Neural progenitor cell (in vitro differentiated cells): Measurements from ENCODE around the gene GMDS. TPM values are rescaled to one million over a fixed set of nuclear protein-coding genes. Genes with fewer than 3 reads are reported as not detected.

Source experiments
- DNase-seq: peaks from one replicate; pipeline ENCODE4 v3.0.0-alpha.2; 2016; ENCODE audit warnings: low spot score
- H2AFZ ChIP-seq: fragments of 200-600 bp; sonication (generic); replicated peaks from 2 replicates; pipeline ENCODE4 v1.6.1; 2016; ENCODE audit warnings: antibody characterized with exemption
- H3F3A ChIP-seq: fragments of 200-600 bp; sonication (generic); 2 replicates; pipeline ENCODE4 v1.6.1; 2016; ENCODE audit warnings: antibody characterized with exemption, low read depth
- H3K27ac ChIP-seq: fragments of 200-600 bp; sonication (generic); 2 replicates; pipeline ENCODE4 v1.5.1; 2016; ENCODE audit warnings: mild to moderate bottlenecking
- H3K27me3 ChIP-seq: fragments of 200-600 bp; sonication (generic); 2 replicates; pipeline ENCODE4 v1.6.1; 2016; ENCODE audit warnings: mild to moderate bottlenecking, moderate library complexity
- H3K36me3 ChIP-seq: fragments of 200-600 bp; sonication (generic); 2 replicates; pipeline ENCODE4 v1.5.1; 2016
- H3K4me1 ChIP-seq: fragments of 200-600 bp; sonication (generic); 2 replicates; pipeline ENCODE4 v1.6.1; 2016; ENCODE audit warnings: mixed run types
- H3K4me2 ChIP-seq: fragments of 200-600 bp; sonication (generic); 2 replicates; pipeline ENCODE4 v1.6.1; 2016
- H3K4me3 ChIP-seq: fragments of 200-600 bp; sonication (generic); 2 replicates; pipeline ENCODE4 v1.5.1; 2016
- H3K79me2 ChIP-seq: fragments of 200-600 bp; sonication (generic); 2 replicates; pipeline ENCODE4 v1.6.1; 2016; ENCODE audit warnings: low read depth
- H3K9ac ChIP-seq: fragments of 200-600 bp; sonication (generic); 2 replicates; pipeline ENCODE4 v1.6.1; 2016
- H3K9me3 ChIP-seq: fragments of 200-600 bp; sonication (generic); 2 replicates; pipeline ENCODE4 v1.5.1; 2016; ENCODE audit warnings: low read depth
- H4K20me1 ChIP-seq: fragments of 200-600 bp; sonication (generic); 2 replicates; pipeline ENCODE4 v1.6.1; 2016; ENCODE audit warnings: low read depth
- H3K27ac Mint-ChIP-seq: 3 replicates; pipeline ENCODE4 v1.8.0; 2021; ENCODE audit warnings: mixed read lengths
- H3K27me3 Mint-ChIP-seq: 2 replicates; pipeline ENCODE4 v1.8.0; 2022; ENCODE audit warnings: low read depth, mild to moderate bottlenecking, inconsistent platforms, moderate library complexity, mixed read lengths; ENCODE audit not compliant: insufficient read depth
- H3K36me3 Mint-ChIP-seq: 3 replicates; pipeline ENCODE4 v1.8.0; 2021; ENCODE audit warnings: mixed read lengths
- H3K4me1 Mint-ChIP-seq: 3 replicates; pipeline ENCODE4 v1.8.0; 2021; ENCODE audit warnings: mixed read lengths
- H3K4me3 Mint-ChIP-seq: 3 replicates; pipeline ENCODE4 v1.8.0; 2021; ENCODE audit warnings: mild to moderate bottlenecking, moderate library complexity, mixed read lengths
- H3K9me3 Mint-ChIP-seq: 3 replicates; pipeline ENCODE4 v1.8.0; 2020; ENCODE audit warnings: mixed read lengths
- EZH2 ChIP-seq: fragments of 200-600 bp; sonication (generic); IDR thresholded peaks from 2 replicates; pipeline ENCODE4 v1.6.1; 2017; ENCODE audit warnings: antibody characterized with exemption, mild to moderate bottlenecking, moderate library complexity
- EZH2phosphoT487 ChIP-seq: fragments of 200-600 bp; sonication (generic); IDR thresholded peaks from 2 replicates; pipeline ENCODE4 v1.6.1; 2017; ENCODE audit warnings: antibody characterized with exemption
- total RNA-seq: library from RNA; depleted of rRNA; stranded (reverse); fragments of >200 nt; gene quantifications from 2 replicates; pipeline ENCODE4 v1.2.3, GENCODE V29; 2015; ENCODE audit warnings: low replicate concordance
- TF ChIP-seq, protein P1 (sequence below): fragments of 200-600 bp; sonication (generic); IDR thresholded peaks from 2 replicates; pipeline ENCODE4 v1.5.1; 2017; ENCODE audit warnings: antibody characterized with exemption, mild to moderate bottlenecking

GMDS gene
- total RNA-seq, 1 donor from 2014 or later = 22.6 TPM

DNA sequence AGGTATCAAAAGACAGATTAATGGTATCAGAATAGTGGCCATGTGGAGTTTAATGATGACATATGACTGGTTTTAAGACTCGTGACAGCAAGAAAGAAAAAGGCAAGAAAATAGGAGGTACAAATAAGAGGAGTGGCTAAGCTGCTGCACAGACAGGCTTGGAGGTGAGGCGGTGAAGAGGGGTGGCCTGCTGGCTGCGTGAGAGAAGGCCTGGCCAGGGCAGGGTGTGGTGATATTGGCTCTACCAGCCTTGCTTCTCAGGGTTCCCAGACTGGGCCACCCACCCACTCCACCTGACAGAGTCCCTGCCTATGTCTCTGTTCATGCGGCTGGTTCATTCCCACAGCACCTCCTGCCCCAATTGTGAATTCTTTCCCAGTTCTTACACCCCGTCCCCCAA is 529.0 kb downstream of the GMDS start:
- Histone ChIP-seq H3K4me3 (no peak overlapping the region), H3K9me3 (no peaks in the 10 kb centered on the region), H3K36me3 (no peaks in the 10 kb centered on the region), H3K4me2 (no peak overlapping the region), H3F3A (peaks cover 19% of the 10 kb centered on the region), H3K9ac (no peak overlapping the region), H2AFZ (no peak overlapping the region), H3K4me1 (peaks cover 35% of the 10 kb centered on the region), H4K20me1 (no peaks in the 10 kb centered on the region), H3K27me3 (no peaks in the 10 kb centered on the region), H3K79me2 (no peaks in the 10 kb centered on the region), H3K27ac (no peak overlapping the region)
- Mint-ChIP-seq H3K4me1 (peaks cover 45% of the 10 kb centered on the region), H3K4me3 (no peak overlapping the region), H3K9me3 (no peaks in the 10 kb centered on the region), H3K27ac (no peak overlapping the region), H3K36me3 (no peaks in the 10 kb centered on the region), H3K27me3 (peaks cover 5% of the 10 kb centered on the region)
- DNase-seq = no peak
- no peak for TF ChIP-seq EZH2phosphoT487

DNA sequence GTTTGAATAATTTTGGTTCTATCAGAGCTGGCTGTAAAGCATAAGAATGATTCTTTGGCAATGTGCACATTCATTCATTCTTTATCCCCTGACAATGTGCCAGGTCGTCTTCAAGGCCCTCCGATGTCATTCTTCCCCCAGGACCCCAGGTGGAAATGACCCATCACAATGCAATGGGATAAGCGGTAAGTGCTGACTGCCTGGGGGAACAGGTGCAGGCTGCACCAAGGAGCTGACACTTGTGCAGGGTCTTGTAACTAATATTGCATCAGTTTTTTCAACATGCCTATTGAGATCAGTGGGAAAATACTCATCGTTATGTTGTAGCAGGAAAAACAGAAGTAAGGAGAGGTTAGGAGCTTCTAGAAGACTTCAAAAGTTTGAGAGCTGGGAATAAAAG is 530.1 kb downstream of the GMDS start:
- no peak overlapping the region for H2AFZ ChIP-seq
- TF ChIP-seq EZH2phosphoT487 (no peak), EZH2 (no peak)
- TF ChIP-seq, protein P1, sequence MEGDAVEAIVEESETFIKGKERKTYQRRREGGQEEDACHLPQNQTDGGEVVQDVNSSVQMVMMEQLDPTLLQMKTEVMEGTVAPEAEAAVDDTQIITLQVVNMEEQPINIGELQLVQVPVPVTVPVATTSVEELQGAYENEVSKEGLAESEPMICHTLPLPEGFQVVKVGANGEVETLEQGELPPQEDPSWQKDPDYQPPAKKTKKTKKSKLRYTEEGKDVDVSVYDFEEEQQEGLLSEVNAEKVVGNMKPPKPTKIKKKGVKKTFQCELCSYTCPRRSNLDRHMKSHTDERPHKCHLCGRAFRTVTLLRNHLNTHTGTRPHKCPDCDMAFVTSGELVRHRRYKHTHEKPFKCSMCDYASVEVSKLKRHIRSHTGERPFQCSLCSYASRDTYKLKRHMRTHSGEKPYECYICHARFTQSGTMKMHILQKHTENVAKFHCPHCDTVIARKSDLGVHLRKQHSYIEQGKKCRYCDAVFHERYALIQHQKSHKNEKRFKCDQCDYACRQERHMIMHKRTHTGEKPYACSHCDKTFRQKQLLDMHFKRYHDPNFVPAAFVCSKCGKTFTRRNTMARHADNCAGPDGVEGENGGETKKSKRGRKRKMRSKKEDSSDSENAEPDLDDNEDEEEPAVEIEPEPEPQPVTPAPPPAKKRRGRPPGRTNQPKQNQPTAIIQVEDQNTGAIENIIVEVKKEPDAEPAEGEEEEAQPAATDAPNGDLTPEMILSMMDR = no peak
- H3K9me3 Mint-ChIP-seq = no peaks in the 10 kb centered on the region
- no peak overlapping the region for H3K4me2 ChIP-seq
- DNase-seq = no peak
- no peak overlapping the region for H3K27ac ChIP-seq
- no peak overlapping the region for H3K9ac ChIP-seq
- no peaks in the 10 kb centered on the region for H4K20me1 ChIP-seq
- no peaks in the 10 kb centered on the region for H3K79me2 ChIP-seq
- no peak overlapping the region for H3K4me3 Mint-ChIP-seq
- peaks cover 7% of the 10 kb centered on the region for H3K27me3 Mint-ChIP-seq
- H3K36me3 Mint-ChIP-seq = no peaks in the 10 kb centered on the region
- H3K4me3 ChIP-seq = no peak overlapping the region
- no peaks in the 10 kb centered on the region for H3K27me3 ChIP-seq
- H3K4me1 Mint-ChIP-seq = peaks cover 35% of the 10 kb centered on the region
- H3K9me3 ChIP-seq = no peaks in the 10 kb centered on the region
- peaks cover 27% of the 10 kb centered on the region for H3K4me1 ChIP-seq
- no peak overlapping the region for H3K27ac Mint-ChIP-seq
- no peaks in the 10 kb centered on the region for H3K36me3 ChIP-seq
- H3F3A ChIP-seq = peaks cover 9% of the 10 kb centered on the region

DNA sequence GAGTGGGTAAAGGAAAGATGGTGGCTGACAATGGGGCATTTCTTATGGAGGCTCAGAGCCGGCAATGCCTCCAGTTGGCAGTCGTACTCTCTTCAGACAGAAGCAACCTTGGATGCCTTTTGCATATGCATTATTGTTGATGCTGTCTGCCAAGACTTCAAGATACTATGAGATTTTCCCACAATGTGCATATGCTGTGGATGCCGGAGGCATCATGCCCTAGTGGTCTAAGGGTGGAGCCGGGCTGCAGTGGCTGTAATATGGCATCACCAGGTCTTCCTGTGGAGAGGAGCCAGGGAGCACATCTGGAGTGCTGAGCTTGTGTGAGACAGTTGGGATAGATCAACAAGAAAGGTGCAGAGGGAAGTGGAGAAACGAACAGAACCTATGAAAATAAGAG is 530.8 kb downstream of the GMDS start:
- Mint-ChIP-seq H3K4me1 (peaks cover 28% of the 10 kb centered on the region), H3K27ac (no peak overlapping the region), H3K4me3 (no peak overlapping the region), H3K27me3 (peaks cover 7% of the 10 kb centered on the region), H3K9me3 (no peaks in the 10 kb centered on the region), H3K36me3 (no peaks in the 10 kb centered on the region)
- Histone ChIP-seq H3K79me2 (no peaks in the 10 kb centered on the region), H3K27me3 (no peaks in the 10 kb centered on the region), H3F3A (peaks cover 2% of the 10 kb centered on the region), H3K36me3 (no peaks in the 10 kb centered on the region), H3K9me3 (no peaks in the 10 kb centered on the region), H3K4me3 (no peak overlapping the region), H2AFZ (no peak overlapping the region), H3K4me1 (peaks cover 20% of the 10 kb centered on the region), H3K27ac (no peak overlapping the region), H3K4me2 (no peak overlapping the region), H4K20me1 (no peaks in the 10 kb centered on the region), H3K9ac (no peak overlapping the region)
- TF ChIP-seq EZH2phosphoT487 = no peak
- no peak for TF ChIP-seq EZH2
- TF ChIP-seq, protein P1 = no peak
- DNase-seq = no peak

DNA sequence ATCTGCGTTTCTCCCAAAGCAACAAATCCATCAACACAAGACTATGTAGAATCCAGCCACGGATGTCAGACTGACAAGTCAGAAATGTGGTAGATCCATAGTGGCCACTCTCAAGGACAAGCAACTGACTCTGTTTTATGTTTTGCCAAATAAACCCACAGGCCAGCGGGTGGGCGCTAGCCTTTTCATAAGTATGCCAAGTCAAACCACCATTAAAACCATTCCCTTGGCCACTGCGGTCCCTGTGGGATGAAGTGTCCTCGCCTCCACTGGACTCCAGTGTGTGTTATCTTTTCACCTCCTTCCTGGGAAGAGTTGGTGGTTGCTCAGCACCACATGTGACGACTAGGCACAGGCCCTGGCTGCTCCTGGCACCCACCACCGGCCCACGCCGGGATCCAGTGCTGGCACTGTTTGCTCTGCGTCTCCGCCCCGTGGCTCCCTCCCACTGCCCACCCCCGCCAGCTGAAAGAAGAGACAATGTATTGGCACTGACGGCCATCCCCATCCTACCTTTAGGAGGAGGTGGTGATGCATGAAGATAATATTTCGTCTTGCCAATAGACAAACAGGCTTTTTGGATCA is 532.3 kb downstream of the GMDS start:
- H3K27me3 Mint-ChIP-seq = peaks cover 7% of the 10 kb centered on the region
- no peaks in the 10 kb centered on the region for H3K9me3 Mint-ChIP-seq
- no peak overlapping the region for H3K27ac Mint-ChIP-seq
- no peaks in the 10 kb centered on the region for H3F3A ChIP-seq
- H3K9ac ChIP-seq = no peak overlapping the region
- H3K27ac ChIP-seq = no peak overlapping the region
- H3K79me2 ChIP-seq = no peaks in the 10 kb centered on the region
- no peak overlapping the region for H3K4me3 ChIP-seq
- no peak overlapping the region for H3K4me2 ChIP-seq
- H3K27me3 ChIP-seq = no peaks in the 10 kb centered on the region
- no peak for DNase-seq
- H3K36me3 ChIP-seq = no peaks in the 10 kb centered on the region
- H4K20me1 ChIP-seq = no peaks in the 10 kb centered on the region
- H3K4me1 Mint-ChIP-seq = peaks cover 23% of the 10 kb centered on the region
- H3K4me1 ChIP-seq = peaks cover 17% of the 10 kb centered on the region
- H3K36me3 Mint-ChIP-seq = no peaks in the 10 kb centered on the region
- H2AFZ ChIP-seq = no peak overlapping the region
- TF ChIP-seq EZH2phosphoT487 = no peak
- TF ChIP-seq, protein P1 = no peak
- no peak for TF ChIP-seq EZH2
- H3K4me3 Mint-ChIP-seq = no peak overlapping the region
- no peaks in the 10 kb centered on the region for H3K9me3 ChIP-seq
